ENCODE data around the gene IZUMO1R. TPM values are rescaled to one million over a fixed set of nuclear protein-coding genes. Genes with fewer than 3 reads are reported as not detected.

Gene IZUMO1R
- total and polyA plus RNA-seq, 2 donors (not counting 3 experiments of a cell fraction or from before 2014, with no cell fraction given) = not detected

DNA sequence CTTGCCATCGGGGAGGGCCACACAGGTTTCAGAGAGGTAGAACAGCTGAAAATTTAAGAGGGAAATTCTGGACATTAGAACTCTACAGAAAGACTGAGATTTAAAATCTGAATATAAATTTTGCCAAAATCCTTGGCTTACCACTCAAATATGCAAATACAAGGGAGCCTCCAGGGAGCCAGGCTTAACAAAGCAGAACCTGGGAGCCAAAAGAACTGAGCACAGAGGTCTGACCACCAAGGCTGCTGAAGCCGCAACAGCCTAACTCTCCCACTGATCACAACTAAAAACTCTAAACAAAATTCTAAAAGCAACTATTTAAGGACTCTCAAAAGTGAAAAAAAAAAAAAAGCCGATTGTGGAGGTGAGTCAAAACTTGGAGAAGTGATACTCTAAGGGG lies 34.3 kb downstream of the IZUMO1R start:
- Histone ChIP-seq H3K9me3 (replicated peaks; ENCODE audit: control insufficient read depth, insufficient read depth, low read length) (no peaks in the 10 kb centered on the region), H3K4me1 (ENCODE audit: control insufficient read depth, extremely low read depth, insufficient read depth, low read length) (no peaks in the 10 kb centered on the region), H3K27me3 (ENCODE audit: control insufficient read depth in 2 of 2, insufficient read depth in 2 of 2, low read length in 2 of 2) (no peaks in the 10 kb centered on the region), H3K36me3 (ENCODE audit: control insufficient read depth in 2 of 2, extremely low read depth in 1 of 2, insufficient read depth in 2 of 2, low read length in 2 of 2) (no peaks in the 10 kb centered on the region), H2AFZ (ENCODE audit: low read depth, low read length) (no peak overlapping the region), H3K4me2 (ENCODE audit: insufficient read depth, low read length) (no peak overlapping the region), H3K4me3 (replicated peaks in 1 of 3; ENCODE audit: insufficient read depth in 1 of 3, low read depth in 1 of 3, low read length in 3 of 3) (no peak overlapping the region), H3K9me1 (replicated peaks; ENCODE audit: control insufficient read depth, extremely low read depth, insufficient read depth, low read length) (no peaks in the 10 kb centered on the region), H3K9ac (replicated peaks; ENCODE audit: extremely low read depth, insufficient read depth, low read length) (no peak overlapping the region), H3K27ac (ENCODE audit: insufficient read depth, low read depth, low read length) (no peak overlapping the region), H4K20me1 (replicated peaks; ENCODE audit: control insufficient read depth, extremely low read depth, insufficient read depth, low read length) (no peaks in the 10 kb centered on the region), H3K79me2 (ENCODE audit: control insufficient read depth, insufficient read depth, low read length) (no peaks in the 10 kb centered on the region)
- intact Hi-C loops (cut with micrococcal nuclease) = no loop called here
- CTCF ChIA-PET = no interaction called here
- no peak for DNase-seq (ENCODE audit: low read depth, low spot score)
- BruUV-seq (replicated peaks) = no TSS peak
- FAIRE-seq = no peak
- POLR2A ChIA-PET = no interaction called here
- dilution Hi-C loops (cut with MboI; ENCODE audit: extremely low pct_ligation_motif_present, low sequenced_read_pairs) = no loop called here
- TF ChIP-seq FOS (IDR thresholded peaks at IDR 0.05; ENCODE audit: borderline replicate concordance, insufficient read depth, low read length) (no peak), JUN (IDR thresholded peaks at IDR 0.05; ENCODE audit: borderline replicate concordance, insufficient read depth, insufficient read length, low read depth) (no peak), POLR2A (IDR thresholded peaks at IDR 0.05; ENCODE audit: low read depth, low read length) (no peak), POLR2AphosphoS5 (IDR thresholded peaks at IDR 0.05; ENCODE audit: insufficient read depth, low read depth, low read length) (no peak), EZH2 (IDR thresholded peaks at IDR 0.05; ENCODE audit: borderline replicate concordance, low read depth, low read length, severe bottlenecking) (no peak), GATA2 (IDR thresholded peaks at IDR 0.05; ENCODE audit: insufficient read depth, insufficient read length, low read depth, low read length) (no peak), MYC (IDR thresholded peaks at IDR 0.05; ENCODE audit: low read depth, low read length) (no peak)
- TF ChIP-seq, protein P1, sequence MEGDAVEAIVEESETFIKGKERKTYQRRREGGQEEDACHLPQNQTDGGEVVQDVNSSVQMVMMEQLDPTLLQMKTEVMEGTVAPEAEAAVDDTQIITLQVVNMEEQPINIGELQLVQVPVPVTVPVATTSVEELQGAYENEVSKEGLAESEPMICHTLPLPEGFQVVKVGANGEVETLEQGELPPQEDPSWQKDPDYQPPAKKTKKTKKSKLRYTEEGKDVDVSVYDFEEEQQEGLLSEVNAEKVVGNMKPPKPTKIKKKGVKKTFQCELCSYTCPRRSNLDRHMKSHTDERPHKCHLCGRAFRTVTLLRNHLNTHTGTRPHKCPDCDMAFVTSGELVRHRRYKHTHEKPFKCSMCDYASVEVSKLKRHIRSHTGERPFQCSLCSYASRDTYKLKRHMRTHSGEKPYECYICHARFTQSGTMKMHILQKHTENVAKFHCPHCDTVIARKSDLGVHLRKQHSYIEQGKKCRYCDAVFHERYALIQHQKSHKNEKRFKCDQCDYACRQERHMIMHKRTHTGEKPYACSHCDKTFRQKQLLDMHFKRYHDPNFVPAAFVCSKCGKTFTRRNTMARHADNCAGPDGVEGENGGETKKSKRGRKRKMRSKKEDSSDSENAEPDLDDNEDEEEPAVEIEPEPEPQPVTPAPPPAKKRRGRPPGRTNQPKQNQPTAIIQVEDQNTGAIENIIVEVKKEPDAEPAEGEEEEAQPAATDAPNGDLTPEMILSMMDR (IDR thresholded peaks at IDR 0.05; ENCODE audit: extremely low read depth in 1 of 2, insufficient read depth in 1 of 2, low read depth in 1 of 2, low read length in 2 of 2) = no peak
- TF ChIP-seq, protein P2, sequence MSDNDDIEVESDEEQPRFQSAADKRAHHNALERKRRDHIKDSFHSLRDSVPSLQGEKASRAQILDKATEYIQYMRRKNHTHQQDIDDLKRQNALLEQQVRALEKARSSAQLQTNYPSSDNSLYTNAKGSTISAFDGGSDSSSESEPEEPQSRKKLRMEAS (IDR thresholded peaks at IDR 0.05; ENCODE audit: insufficient read depth, insufficient read length) = no peak

All from endothelial cell of umbilical vein (primary cell).